ENCODE measurements around the gene PLN.

DNA sequence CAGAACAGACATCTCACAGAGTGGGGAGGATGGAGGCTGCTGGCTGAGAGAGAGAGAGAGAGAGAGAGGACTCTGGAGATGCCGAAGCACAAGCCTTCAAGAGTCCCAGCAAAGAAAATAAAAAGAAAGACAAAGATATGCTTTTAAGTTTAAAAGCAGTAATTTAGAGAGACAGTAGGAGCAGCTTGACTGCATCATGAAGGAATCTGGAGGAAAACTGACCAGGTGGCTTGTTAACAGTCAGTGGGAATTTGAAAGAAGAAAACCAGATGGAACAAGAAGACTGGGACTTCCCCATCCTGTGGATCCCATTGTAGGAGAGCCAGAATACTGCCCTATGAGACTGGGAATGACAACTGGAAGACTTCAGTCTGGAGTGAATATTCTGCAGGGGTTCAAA, 46.3 kb upstream of the PLN start:
- TF ChIP-seq EZH2 (IDR thresholded peaks at IDR 0.05; ENCODE audit: insufficient read depth, poor library complexity, severe bottlenecking) (no peak), EZH2phosphoT487 (IDR thresholded peaks at IDR 0.05; ENCODE audit: insufficient read depth, low read depth) (no peak)
